ENCODE measurements around the gene FAM167B.

FAM167B gene

DNA sequence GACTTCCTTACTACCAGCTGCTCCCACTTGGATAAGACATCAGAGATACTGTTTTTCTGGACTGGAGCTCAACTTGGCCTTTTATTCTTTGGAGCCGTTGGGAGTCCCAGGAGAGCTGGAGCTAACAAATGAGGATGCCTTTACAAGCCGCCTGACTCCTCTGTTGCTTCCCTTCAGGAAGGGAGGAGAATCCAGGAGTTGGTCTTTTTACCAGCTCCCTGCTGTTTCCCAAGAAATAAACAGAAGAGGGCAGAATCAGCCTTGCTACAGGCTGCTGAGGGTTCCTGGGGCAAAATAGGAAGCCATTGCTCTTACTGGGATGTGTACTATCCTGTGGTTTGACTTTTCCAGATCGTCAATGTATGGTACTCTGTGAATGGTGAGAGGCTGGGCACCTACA is 23.3 kb upstream of the FAM167B start:
- no peak for DNase-seq (ENCODE audit: low read depth in 2 of 2)

DNA sequence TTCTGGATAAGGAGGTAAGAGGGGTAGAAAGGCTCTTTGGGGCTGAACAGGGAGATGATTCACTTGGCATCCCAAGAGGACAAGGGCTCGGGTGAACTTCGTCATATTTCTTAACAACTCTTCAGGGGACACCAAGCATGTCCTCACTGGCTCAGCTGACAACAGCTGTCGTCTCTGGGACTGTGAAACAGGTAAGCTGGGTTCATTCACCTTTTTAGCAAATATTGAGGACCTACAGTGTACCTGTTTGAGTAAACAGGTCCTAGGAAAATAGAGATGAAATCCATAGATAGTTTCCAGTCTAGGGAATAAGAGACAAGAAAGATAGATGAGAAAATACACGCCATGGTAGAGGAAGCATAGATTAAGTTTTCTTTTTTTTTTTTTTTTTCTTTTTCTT is 22.7 kb upstream of the FAM167B start:
- DNase-seq (ENCODE audit: low read depth in 2 of 2), result no peak

DNA sequence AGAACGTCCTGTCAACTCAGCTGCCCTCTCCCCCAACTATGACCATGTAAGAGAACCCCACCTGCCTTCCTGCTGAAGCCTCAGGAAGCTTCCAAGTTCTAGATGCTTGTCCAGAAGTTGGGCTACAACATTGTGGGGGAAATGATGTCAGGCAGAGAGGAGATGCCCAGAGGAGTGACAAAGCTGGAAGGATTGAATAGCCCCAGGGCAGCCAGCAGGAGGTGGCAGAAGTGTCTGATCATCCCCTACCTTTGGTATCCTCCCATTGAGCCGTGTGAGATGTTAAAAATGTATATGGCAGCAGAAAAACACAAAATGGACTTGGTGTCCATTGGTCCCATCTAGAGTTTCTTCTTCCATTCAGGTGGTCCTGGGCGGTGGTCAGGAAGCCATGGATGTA is 18.3 kb upstream of the FAM167B start:
- DNase-seq (ENCODE audit: low read depth in 2 of 2), result no peak

DNA sequence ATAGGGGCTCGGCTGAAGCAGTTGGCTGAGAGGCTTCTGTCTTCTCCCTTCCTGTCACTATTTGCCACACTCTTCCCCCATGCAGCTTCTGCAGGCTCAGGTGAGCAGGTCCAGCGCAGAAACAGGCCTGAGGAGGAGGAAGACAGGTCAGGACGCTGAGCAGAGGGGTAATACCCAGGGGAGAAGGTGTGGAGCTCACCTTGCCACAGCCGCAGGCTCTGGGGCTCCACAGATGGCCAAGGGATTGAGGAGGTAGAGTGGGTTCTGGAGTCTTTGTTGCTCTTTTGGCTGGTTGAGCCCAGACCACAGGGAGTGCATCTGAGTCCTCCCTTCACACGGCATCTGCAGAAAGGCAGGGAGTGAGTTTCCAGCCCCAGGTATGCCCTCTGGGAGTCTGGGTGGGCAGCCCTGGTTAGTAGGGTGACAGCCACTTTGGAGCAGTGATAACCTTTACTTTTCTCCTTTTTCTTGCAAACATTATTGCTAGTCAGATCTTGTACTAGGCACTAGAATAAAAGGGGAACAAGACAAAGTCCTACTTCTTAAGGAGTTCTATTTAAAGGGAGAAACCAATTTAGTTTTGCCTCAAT is 15.1 kb upstream of the FAM167B start:
- no peak for DNase-seq (ENCODE audit: low read depth in 2 of 2)

DNA sequence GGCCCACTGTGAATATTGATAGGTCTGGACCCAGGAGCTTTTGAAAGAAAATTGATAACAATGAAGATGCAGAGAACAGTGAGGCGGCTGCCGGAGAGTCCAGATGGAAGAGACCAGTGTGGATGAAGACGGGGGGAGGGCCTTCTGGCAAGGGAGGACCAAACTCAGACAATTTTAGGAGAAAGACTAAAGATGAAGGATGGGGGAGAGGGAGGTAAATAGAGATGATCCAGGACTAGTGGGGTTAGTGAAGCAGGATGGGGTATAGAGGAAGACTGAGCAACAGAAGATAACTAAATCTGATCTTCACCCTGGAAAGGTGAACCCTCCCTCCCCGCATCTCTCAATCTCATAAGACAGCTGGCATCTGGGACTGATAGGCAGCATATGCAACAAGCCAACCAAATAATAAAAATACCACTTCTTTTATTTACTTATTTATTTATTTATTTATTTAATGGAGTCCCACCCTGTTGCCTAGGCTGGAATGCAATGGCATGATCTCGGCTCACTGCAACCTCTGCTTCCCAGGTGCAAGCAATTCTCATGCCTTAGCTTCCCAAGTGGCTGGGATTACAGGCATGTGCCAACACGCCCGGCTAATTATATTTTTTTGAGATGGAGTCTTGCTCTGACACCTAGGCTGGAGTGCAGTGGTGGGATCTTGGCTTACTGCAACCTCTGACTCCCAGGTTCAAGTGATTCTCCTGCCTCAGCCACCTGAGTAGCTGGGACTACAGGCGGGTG is 14.3 kb upstream of the FAM167B start:
- DNase-seq (ENCODE audit: low read depth in 2 of 2), result no peak

DNA sequence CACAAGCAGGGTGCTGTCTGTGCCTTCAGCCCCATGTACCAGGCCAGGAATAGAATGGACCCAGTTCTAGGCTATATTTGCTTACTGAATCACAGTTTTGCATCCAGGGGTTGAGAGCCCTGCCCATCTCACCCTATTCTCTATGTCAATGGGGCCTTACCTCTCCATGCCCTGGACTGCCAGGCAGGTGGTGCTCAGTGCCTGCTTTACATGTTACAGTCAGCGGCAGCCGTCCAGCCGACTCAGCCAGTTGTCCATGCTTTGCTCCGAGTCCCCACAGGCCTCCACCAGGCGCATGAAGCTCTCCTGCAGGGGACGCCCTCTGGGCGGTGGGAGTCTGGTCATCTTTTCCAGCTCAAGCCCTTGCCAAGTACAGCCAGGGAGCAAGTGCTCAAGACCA is 12.2 kb upstream of the FAM167B start:
- DNase-seq (ENCODE audit: low read depth in 2 of 2), result no peak

DNA sequence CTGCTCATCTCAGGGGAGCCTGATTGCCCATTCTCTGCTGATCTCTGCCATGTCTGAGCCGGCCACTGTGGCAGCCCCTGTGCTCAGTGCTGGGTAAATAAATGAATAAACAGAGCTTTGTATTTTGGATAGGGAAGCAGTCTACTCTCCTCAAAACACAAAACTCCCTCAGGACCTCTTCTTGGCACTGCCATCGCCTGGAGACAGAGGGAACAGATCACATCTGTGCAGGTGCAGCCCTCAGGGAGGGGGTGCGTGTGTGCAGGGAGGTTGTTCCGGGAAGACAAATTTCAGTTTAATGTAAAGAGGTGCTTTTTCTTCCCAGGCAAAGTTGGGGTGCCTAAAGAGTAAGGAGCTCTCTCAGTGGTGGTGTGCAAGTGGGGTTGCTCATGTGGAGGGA is 7.7 kb upstream of the FAM167B start:
- no peak for DNase-seq (ENCODE audit: low read depth in 2 of 2)

DNA sequence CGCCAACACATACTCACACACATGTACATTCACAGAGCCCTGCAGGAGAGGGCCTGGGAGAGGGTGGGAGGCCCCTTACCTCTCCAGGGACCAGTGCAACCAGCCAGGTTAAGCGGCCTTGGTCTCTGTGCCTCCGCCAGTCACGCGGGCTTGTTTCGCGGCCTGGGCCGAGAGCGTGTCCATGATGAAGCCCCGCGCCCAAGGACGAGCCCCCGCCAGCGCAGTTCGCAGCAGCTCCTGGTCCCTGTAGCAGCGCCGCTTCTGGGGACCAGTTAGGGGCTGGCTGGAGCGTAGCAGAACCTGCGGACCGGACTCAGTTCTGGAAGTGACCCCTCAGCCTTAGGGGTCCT is 7.3 kb upstream of the FAM167B start:
- no peak for DNase-seq (ENCODE audit: low read depth in 2 of 2)

DNA sequence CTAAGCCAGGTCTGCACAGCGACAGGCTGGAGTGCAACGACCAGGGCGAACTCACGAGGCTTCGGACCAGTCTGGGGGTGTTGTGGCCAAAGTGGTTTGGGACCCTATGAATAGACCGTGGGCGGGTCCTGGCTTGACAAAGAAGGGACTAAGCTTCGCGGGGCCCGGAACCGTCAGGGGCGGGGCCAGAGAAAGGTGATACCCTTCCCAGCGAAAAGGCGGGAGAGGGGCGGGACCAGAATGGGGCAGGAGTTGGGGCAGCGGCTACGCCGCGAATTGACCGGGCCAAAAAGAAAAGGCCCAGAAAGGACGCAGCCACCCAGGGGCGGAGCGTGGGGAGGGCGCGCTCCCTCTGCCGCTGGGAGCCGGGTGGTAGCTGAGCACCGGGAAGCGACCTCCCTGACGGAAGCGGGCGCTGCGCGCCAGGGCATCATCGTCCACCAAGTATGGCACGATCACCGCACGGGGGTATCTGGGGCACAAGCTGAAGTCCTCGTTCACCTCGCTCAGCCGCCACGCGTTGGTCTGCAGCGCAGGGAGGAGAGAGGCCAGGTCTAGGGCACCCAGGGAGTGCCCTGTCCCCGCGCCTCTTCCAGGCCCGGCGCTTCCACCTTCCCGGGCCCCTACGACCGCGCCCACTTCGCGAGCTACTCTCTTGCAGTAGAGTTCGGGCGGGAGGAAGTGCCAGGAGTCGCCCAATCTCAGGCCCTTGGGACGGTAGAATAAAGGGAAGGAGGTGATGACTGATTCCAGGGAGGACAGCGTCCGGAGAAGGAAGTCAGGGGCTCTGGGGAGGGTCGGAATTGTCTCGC is 6.7 kb upstream of the FAM167B start:
- peak in 1 of 2 donors; percentile 50 for DNase-seq (ENCODE audit: low read depth in 2 of 2)

DNA sequence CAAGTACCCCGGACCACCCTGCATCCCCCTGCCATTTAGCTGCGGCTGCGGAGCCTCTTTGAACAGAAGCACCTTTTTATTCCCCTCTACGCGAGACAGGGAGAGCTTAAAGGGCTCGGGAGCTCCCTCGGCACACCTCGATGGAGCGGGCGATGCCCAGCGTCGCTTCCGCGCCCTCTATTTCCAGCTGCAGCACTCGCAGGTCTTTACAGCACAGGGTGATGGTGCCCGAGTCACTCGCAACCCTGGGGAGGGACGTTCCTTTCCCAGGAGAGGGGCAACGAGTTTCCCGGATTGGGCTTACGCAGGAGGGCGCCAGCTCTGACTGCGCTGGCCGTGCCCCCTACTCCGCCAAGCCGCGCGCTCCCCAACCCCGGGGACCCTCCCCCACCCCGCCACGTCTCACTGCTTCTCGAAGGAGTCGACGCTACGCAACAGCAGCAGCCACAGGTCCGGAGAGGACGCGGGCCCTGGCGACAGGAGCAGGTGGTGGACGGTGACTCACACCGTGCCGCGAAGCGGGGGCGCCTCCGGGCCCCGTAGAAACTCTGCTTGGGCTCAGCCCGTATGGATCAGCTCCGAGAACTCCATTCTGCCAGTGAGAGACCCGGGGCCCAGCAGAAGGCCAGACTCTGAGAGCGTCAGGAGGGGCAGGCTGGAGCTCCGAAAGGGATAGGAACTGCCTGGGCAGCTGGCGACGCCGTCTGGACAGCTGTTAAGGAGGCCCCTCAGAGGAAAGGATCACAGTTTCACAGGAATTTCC is 5.8 kb upstream of the FAM167B start:
- DNase-seq (ENCODE audit: low read depth in 2 of 2), result peak in 1 of 2 donors; percentile 36

DNA sequence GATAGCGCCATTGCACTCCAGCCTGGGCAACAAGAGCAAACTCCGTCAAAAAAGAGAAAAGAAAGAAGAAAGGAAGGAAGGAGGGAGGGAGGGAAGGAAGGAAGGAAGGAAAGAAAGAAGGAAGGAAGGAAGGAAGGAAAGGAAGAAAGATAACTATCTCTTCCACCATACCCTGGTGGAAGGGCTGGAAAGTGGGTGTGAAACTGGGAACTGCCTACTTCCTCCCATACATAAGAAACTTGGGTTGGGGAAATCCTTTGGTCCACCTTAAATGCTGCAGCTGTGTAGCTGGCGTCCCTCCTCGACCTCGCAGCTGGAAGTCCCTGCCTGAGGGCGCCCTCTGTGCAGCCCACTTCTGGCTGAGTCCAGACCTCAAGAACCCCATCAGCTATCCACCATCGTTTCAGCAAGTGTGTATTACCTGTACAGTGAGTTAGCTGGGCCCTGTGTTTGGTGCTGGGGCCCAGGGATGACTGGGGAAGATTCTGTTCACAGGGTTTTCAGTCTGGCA is 4.6 kb upstream of the FAM167B start:
- DNase-seq (ENCODE audit: low read depth in 2 of 2), result no peak

DNA sequence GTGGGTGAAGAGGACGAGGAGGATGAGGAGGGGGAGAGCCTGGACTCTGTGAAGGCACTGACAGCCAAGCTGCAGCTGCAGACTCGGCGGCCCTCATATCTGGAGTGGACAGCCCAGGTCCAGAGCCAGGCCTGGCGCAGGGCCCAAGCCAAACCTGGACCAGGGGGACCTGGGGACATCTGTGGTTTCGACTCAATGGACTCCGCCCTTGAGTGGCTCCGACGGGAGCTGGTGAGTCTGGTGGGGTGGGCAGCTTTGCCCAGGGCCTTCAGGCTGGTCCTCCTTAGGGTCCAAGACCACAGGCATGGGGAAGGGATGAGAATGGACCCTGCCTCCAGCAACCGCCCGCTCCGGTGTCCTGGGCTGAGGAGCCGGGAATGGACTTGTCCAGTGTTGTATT is 430 bp downstream of the FAM167B start:
- DNase-seq (ENCODE audit: low read depth in 2 of 2), result no peak

DNA sequence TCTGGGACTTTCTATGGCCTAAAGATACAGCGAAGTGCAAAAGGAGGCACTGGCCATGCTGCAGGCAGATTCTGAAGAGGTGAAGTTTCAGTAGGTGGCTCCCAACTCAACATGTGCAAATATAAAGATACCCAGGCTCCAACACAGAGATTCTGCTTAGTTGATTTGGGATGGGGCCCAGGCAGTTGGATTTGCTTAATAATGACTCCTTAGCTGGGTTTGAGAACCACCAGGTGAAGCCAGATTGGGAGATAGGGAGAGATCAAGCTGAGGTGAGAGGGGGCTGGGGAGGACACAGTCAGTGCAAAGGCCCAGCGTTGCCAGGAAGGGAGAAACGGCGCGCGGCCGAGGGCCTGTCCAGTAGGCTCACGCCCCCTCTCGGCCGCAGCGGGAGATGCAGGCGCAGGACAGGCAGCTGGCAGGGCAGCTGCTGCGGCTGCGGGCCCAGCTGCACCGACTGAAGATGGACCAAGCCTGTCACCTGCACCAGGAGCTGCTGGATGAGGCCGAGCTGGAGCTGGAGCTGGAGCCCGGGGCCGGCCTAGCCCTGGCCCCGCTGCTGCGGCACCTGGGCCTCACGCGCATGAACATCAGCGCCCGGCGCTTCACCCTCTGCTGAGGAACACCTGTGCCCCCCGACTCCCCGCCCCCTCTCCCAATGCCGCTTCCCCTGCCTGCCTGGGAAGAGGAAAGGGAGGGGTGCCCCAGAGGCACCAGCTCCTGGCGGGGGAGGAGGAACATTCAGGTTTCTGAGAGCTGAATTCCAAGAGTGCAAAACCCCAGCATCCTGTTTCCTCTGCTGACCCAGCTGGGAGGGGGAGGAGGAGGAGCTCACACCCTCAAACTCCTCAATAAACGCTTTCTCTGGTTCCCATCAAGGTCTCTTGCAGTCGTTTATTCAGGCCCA is 1.2 kb downstream of the FAM167B start:
- peak in 1 of 2 donors; percentile 60 for DNase-seq (ENCODE audit: low read depth in 2 of 2)

DNA sequence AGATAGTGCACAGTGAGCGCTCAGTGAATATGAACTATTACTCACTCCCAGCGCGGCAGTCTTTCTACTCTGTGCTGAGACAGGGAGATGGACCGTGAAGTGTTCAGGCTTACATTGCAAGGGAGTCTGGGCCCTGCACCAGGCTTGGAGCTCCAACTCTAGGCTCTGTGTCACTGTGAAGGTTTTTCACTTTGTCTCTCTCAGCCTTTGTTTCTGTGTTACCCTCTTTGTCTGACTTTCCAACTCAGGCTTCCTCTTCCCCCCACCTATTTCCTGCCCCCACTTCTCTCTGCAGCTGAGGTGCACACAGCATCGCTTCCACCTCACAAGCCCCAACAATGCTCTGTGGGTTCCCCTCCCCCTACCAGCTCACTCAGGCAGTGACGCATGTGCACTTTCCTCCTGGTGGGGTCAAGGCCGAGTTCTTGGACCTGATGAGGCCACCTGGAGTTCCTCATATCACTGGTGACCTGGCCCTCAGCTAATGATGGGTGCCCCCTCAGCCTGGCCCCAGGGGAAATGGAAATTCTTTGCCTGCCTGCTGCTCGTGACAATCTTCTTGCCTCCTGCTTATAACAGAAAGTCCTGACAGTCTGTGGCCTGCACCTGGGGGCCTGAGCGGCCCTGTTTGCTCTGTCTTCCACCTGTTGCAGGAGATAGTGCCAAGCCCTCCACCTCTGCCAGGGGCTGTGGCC is 3.0 kb downstream of the FAM167B start:
- peak; percentile 76 to 77 for DNase-seq (ENCODE audit: low read depth in 2 of 2)

DNA sequence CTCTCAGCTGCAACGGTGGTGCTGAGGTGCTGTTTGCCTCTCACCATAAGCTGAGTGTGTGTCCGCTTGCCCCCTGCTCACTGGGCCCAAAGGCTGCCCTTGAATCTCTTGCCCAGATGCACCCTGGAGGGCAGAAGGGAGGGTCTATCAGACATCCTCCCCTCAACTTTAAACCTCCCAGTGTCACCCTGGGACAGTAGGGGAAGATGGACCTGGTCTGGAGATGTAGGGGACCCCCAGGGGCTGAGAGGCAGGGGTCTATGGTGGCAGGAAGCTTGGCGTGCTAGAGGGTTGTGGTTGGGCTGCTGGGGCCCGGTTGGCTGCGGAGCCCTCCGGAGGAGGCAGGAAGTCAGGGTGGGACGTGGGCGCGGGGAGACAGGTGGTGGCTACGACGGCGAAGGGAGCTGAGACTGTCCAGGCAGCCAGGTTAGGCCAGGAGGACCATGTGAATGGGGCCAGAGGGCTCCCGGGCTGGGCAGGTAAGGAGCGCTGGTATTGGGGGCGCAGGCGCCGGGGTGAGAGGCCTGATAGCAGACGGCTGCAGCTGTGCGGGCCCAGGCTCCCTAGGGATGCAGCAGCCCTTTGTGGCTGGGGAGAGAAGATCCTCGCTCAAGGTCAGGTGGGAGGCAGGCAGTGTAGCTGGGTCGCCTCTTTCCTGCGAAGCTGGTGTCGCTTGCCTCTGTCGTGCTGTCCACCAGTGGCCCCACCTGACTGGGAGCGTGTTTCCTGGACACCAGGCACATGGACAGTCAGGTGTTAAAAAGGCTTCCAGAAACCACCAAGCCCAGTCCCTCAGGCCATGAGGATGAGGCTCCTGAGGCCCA is 4.1 kb downstream of the FAM167B start, which contains the start of gene LCK:
TSS of gene LCK (plus strand) at position 373 of the 824 bp plus-strand sequence. CDS start 23,065 bp downstream, outside the sequence.
- peak in 1 of 2 donors; percentile 62 for DNase-seq (ENCODE audit: low read depth in 2 of 2)

DNA sequence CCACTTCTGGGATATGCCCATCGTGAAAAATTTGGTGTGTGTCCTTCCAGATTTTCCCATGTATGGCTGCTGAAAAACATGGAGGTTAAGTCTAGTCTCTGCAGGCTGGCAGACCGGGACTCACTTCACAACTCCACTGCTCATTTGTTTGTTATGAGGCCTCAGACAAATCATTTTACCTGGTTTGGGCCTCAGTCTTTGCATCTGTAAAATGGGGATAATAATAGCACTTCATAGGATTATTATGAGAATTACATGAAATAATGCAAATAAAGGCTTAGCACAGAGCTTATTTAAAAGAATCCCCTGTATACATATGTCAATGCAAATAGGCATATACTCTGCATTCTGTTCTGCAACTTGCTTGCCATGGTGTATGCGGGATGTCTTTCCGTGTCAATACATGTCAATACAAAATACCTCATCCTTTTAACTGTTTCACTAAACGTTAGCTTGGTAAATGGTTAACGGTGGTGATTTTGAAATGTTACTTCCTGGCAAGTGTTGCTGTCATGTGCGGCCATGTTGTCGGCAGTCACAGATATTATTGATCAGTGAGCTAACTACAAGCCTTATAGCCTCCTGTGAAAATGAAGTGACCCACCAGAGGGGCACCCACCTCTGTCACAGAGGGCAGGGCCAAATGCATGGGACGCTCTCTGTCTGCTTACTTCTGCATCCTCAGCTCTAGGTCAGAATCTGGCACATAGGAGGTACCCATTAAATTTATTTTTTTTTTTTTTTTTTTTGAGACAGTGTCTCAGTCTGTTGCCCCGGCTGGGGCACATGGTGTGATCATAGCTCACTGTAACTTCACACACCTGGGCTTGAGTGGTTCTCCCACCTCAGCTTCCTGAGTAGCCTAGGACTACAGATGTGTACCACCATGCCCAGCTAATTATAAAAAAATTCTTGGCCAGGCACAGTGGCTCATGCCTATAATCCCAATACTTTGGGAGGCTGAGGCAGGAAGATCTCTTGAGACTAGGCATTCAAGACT is 8.3 kb downstream of the FAM167B start:
- DNase-seq (ENCODE audit: low read depth in 2 of 2), result no peak

DNA sequence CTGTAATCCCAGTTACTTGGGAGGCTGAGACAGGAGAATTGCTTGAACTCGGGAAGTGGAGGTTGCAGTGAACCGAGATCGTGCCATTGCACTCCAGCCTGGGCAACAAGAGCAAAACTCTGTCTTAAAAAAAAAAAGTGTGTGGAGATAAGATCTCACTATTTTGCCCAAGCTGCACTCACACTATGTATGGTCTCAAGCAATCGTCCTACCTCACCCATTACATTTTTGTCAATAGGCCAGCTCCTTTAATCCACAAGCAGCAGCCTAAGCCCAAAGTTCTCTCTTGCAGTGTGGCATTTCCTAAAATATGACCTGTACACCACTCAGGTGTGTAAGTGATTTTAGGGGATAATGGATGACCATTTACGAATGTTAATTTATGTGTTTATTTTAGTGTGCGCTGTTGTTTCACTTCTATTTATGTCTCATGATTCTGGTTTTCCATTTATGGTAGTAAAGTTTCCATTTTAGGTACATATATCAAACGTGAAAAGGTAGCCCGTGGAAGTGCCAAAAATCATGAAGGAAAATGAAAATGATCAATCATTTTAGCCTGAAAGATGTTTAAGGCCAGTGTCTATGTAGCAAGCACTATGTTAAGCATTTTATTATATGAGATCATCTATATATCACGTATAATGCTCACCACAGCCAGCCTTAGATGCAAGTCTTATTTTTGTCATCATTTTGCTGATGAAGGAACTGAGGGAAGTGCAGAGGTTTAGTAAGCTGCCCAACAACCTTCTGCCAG is 9.6 kb downstream of the FAM167B start:
- no peak for DNase-seq (ENCODE audit: low read depth in 2 of 2)

DNA sequence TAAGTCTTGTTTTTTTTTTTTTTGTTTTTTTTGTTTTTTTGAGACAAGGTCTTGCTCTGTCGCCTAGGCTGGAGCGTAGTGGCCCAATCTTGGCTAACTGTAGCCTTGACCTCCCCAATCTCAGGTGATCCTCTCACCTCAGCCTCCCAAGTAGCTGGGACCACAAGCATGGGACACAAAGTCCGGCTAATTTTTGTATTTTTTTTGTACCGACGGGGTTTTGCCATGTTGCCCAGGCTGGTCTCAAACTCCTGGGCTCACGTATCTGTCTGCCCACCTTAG is 10.1 kb downstream of the FAM167B start:
- no peak for DNase-seq (ENCODE audit: low read depth in 2 of 2)

All from stimulated activated CD8-positive, alpha-beta memory T cell treated with anti-CD3 and anti-CD28 coated beads, Interleukin-7, amount 100 ng/mL, for 4 hours (primary cell).